Measurements from ENCODE around the gene TMPO.

Gene TMPO

DNA sequence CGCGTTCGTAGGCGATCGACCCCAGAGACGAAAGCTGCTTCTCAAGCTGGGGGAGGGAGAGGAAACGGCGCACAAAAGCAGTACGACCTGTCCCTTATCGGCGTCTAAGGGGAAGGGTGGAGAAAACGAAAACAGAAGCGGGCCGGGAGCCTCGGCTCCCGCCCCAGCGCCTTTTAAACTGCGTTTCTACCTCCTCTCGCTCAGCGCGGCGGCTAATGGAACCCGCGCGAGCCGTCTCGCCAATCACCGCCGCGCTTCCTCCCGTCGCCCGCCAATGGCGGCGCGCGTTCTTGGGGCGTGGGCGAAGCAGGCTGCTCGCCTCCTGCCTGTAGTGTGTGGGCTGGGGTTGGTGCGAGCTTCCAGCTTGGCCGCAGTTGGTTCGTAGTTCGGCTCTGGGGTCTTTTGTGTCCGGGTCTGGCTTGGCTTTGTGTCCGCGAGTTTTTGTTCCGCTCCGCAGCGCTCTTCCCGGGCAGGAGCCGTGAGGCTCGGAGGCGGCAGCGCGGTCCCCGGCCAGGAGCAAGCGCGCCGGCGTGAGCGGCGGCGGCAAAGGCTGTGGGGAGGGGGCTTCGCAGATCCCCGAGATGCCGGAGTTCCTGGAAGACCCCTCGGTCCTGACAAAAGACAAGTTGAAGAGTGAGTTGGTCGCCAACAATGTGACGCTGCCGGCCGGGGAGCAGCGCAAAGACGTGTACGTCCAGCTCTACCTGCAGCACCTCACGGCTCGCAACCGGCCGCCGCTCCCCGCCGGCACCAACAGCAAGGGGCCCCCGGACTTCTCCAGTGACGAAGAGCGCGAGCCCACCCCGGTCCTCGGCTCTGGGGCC lies at the start of gene TMPO (continued):
- TF ChIP-seq ZNF18 (tag by site-specific recombination; IDR thresholded peaks at IDR 0.05) (no peak), ZBTB17 (tag by site-specific recombination; IDR thresholded peaks at IDR 0.05) (peak; percentile 57), ZNF394 (tag by site-specific recombination; IDR thresholded peaks at IDR 0.05; ENCODE audit: borderline replicate concordance) (peak; percentile 31; the same call in 1 of the 2 replicates), ZNF169 (tag by site-specific recombination; IDR thresholded peaks at IDR 0.05) (no peak), ZNF221 (tag by site-specific recombination; IDR thresholded peaks at IDR 0.05; ENCODE audit: borderline replicate concordance) (no peak), ZNF341 (tag by site-specific recombination; IDR thresholded peaks at IDR 0.05; ENCODE audit: low read depth) (peak; percentile 76), ZNF121 (tag by site-specific recombination; IDR thresholded peaks at IDR 0.05) (0 out of 2 replicates have a peak, but pooled peaks have one; percentile 14), KLF7 (tag by site-specific recombination; IDR thresholded peaks at IDR 0.05; ENCODE audit: borderline replicate concordance) (no peak), ZNF416 (tag by site-specific recombination; IDR thresholded peaks at IDR 0.05) (no peak), ZBTB11 (tag by site-specific recombination; conservative IDR thresholded peaks at IDR 0.05; ENCODE audit: low read depth) (peak; percentile 95), HOXC10 (CRISPR knock-in tag; IDR thresholded peaks at IDR 0.05) (no peak), HOXA7 (CRISPR knock-in tag; IDR thresholded peaks at IDR 0.05; ENCODE audit: borderline replicate concordance) (no peak), GLI2 (tag by site-specific recombination; IDR thresholded peaks at IDR 0.05; ENCODE audit: borderline replicate concordance, low read depth) (no peak), BCL11A (tag by site-specific recombination; IDR thresholded peaks at IDR 0.05; ENCODE audit: low read depth) (no peak), ZNF335 (tag by site-specific recombination; conservative IDR thresholded peaks at IDR 0.05) (peak; percentile 98), ZNF174 (tag by site-specific recombination; IDR thresholded peaks at IDR 0.05) (no peak), OSR2 (tag by site-specific recombination; IDR thresholded peaks at IDR 0.05) (peak; percentile 80), ZNF701 (tag by site-specific recombination; IDR thresholded peaks at IDR 0.05) (no peak), ZNF747 (tag by site-specific recombination; IDR thresholded peaks at IDR 0.05) (no peak), ZNF658 (tag by site-specific recombination; IDR thresholded peaks at IDR 0.05) (no peak), ZNF501 (tag by site-specific recombination; IDR thresholded peaks at IDR 0.05) (peak; percentile 85; the same call in 1 of the 2 replicates), ZNF10 (tag by site-specific recombination; IDR thresholded peaks at IDR 0.05) (no peak)
- TF ChIP-seq, protein P1, sequence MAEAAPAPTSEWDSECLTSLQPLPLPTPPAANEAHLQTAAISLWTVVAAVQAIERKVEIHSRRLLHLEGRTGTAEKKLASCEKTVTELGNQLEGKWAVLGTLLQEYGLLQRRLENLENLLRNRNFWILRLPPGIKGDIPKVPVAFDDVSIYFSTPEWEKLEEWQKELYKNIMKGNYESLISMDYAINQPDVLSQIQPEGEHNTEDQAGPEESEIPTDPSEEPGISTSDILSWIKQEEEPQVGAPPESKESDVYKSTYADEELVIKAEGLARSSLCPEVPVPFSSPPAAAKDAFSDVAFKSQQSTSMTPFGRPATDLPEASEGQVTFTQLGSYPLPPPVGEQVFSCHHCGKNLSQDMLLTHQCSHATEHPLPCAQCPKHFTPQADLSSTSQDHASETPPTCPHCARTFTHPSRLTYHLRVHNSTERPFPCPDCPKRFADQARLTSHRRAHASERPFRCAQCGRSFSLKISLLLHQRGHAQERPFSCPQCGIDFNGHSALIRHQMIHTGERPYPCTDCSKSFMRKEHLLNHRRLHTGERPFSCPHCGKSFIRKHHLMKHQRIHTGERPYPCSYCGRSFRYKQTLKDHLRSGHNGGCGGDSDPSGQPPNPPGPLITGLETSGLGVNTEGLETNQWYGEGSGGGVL (tag by site-specific recombination; IDR thresholded peaks at IDR 0.05): peak; percentile 79
- TF ChIP-seq, protein P2, sequence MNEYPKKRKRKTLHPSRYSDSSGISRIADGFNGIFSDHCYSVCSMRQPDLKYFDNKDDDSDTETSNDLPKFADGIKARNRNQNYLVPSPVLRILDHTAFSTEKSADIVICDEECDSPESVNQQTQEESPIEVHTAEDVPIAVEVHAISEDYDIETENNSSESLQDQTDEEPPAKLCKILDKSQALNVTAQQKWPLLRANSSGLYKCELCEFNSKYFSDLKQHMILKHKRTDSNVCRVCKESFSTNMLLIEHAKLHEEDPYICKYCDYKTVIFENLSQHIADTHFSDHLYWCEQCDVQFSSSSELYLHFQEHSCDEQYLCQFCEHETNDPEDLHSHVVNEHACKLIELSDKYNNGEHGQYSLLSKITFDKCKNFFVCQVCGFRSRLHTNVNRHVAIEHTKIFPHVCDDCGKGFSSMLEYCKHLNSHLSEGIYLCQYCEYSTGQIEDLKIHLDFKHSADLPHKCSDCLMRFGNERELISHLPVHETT (tag by site-specific recombination; IDR thresholded peaks at IDR 0.05): 0 out of 2 replicates have a peak, but pooled peaks have one; percentile 18
- TF ChIP-seq, protein P3, sequence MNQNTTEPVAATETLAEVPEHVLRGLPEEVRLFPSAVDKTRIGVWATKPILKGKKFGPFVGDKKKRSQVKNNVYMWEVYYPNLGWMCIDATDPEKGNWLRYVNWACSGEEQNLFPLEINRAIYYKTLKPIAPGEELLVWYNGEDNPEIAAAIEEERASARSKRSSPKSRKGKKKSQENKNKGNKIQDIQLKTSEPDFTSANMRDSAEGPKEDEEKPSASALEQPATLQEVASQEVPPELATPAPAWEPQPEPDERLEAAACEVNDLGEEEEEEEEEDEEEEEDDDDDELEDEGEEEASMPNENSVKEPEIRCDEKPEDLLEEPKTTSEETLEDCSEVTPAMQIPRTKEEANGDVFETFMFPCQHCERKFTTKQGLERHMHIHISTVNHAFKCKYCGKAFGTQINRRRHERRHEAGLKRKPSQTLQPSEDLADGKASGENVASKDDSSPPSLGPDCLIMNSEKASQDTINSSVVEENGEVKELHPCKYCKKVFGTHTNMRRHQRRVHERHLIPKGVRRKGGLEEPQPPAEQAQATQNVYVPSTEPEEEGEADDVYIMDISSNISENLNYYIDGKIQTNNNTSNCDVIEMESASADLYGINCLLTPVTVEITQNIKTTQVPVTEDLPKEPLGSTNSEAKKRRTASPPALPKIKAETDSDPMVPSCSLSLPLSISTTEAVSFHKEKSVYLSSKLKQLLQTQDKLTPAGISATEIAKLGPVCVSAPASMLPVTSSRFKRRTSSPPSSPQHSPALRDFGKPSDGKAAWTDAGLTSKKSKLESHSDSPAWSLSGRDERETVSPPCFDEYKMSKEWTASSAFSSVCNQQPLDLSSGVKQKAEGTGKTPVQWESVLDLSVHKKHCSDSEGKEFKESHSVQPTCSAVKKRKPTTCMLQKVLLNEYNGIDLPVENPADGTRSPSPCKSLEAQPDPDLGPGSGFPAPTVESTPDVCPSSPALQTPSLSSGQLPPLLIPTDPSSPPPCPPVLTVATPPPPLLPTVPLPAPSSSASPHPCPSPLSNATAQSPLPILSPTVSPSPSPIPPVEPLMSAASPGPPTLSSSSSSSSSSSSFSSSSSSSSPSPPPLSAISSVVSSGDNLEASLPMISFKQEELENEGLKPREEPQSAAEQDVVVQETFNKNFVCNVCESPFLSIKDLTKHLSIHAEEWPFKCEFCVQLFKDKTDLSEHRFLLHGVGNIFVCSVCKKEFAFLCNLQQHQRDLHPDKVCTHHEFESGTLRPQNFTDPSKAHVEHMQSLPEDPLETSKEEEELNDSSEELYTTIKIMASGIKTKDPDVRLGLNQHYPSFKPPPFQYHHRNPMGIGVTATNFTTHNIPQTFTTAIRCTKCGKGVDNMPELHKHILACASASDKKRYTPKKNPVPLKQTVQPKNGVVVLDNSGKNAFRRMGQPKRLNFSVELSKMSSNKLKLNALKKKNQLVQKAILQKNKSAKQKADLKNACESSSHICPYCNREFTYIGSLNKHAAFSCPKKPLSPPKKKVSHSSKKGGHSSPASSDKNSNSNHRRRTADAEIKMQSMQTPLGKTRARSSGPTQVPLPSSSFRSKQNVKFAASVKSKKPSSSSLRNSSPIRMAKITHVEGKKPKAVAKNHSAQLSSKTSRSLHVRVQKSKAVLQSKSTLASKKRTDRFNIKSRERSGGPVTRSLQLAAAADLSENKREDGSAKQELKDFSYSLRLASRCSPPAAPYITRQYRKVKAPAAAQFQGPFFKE (tag by site-specific recombination; IDR thresholded peaks at IDR 0.05; ENCODE audit: borderline replicate concordance): no peak
